Activated naive CD8-positive, alpha-beta T cell treated with anti-CD3 and anti-CD28 coated beads, Interleukin-2, amount 50 U/mL, for 24 hours (primary cell): Measurements from ENCODE around the gene SART3.

Experiments
- ATAC-seq: fragments of 150-1000 bp; cut with Tn5 transposase; one replicate; pipeline ENCODE4 v1.10.0; 2021
- DNase-seq: peaks from one replicate; pipeline ENCODE4 v3.0.0; 2021
- H3K27ac Mint-ChIP-seq: one replicate; pipeline ENCODE4 v1.8.0; 2021; ENCODE audit warnings: mild to moderate bottlenecking, mixed read lengths
- H3K27me3 Mint-ChIP-seq: one replicate; pipeline ENCODE4 v1.8.0; 2021; ENCODE audit warnings: mixed read lengths
- H3K36me3 Mint-ChIP-seq: one replicate; pipeline ENCODE4 v1.8.0; 2021; ENCODE audit warnings: low read depth, mixed read lengths
- H3K4me1 Mint-ChIP-seq: one replicate; pipeline ENCODE4 v1.8.0; 2021; ENCODE audit warnings: mixed read lengths
- H3K4me3 Mint-ChIP-seq: one replicate; pipeline ENCODE4 v1.8.0; 2021; ENCODE audit warnings: mild to moderate bottlenecking, moderate library complexity, mixed read lengths
- H3K9me3 Mint-ChIP-seq: one replicate; pipeline ENCODE4 v1.8.0; 2021; ENCODE audit warnings: mixed read lengths

Gene SART3

DNA sequence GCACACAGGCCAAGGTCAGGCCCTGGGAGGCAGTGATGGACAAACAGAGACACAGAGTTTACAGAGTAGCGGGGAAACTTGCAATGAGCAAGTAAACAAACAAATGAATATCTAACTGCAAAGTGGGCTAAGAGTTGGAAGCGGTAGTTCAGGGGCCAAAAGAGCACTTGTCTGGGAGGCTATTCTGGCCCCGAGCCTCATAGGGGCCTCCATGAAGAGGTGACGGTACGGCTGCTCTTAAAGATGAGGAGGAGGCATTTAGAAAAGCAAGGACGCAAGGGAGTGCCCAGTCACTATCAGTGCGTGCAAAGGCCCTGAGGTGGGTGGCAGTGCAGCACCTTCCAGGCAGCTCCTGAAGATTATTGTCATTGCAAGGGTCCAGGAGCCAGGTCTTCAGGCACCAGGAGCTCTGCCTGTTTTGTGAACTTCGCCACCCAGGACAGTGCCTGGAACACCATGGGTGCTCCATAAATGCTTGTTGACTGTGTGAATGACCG is 41.3 kb upstream of the SART3 start:
- H3K4me1 Mint-ChIP-seq: peaks cover 3% of the 10 kb centered on the region
- no peak overlapping the region for H3K4me3 Mint-ChIP-seq
- peaks cover 4% of the 10 kb centered on the region for H3K9me3 Mint-ChIP-seq
- H3K36me3 Mint-ChIP-seq: peaks cover 2% of the 10 kb centered on the region
- DNase-seq: no peak
- no peak overlapping the region for H3K27ac Mint-ChIP-seq
- peaks cover 3% of the 10 kb centered on the region for H3K27me3 Mint-ChIP-seq
- ATAC-seq: no peak

DNA sequence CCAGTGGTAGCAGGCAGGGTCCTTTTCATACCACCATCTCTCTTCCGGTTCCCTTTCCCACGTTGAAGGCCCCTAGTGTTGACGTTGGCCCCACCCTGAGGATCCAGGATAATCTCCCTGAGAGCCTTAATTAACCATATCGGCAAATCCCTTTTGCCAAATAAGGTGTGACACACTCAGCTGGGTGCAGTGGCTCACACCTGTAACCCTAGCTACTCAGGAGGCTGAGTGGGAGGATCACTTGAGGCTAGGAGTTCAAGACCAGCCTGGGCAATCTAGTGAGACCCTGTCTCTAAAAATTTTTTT is 39.7 kb upstream of the SART3 start:
- H3K36me3 Mint-ChIP-seq: no peaks in the 10 kb centered on the region
- no peak for ATAC-seq
- no peak for DNase-seq
- H3K27ac Mint-ChIP-seq: no peak overlapping the region
- peaks cover 4% of the 10 kb centered on the region for H3K9me3 Mint-ChIP-seq
- H3K4me3 Mint-ChIP-seq: no peak overlapping the region
- peaks cover 3% of the 10 kb centered on the region for H3K27me3 Mint-ChIP-seq
- peaks cover 3% of the 10 kb centered on the region for H3K4me1 Mint-ChIP-seq

DNA sequence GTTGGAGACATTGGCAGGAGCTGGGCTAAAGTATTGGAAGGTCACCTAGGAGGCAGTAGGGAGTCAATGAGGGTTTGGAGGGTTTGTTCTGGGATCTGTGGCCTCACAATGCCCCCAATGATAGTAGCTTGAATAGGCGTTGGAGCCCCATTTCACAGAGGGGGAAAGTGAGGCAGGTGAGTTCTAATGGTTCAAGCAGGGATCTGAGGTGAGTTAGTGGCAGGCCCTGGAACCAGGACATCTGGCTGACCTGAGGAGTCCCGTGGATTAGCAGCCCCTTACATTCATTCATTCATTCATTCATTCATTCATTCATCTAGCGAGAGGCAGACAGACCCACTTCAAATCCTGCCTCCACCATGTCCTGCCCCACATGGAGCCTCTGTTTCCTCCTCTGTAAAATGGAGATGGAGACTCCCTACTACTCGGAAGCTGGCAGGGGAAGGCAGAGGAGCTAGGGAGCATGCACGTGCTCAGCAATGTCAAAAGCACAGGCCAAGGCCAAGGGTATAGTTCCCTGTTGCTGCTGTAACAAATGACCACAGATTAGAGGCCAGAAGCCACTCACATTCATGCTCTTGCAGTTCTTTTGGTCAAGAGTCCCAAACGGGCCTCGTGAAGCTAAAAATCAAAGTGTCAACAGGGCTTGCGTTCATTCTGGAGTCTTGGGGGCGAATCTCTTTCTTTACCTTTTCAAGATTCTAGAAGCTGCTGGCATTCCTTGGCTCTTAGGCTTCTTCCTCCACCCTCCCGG is 39.2 kb upstream of the SART3 start:
- no peaks in the 10 kb centered on the region for H3K9me3 Mint-ChIP-seq
- no peak overlapping the region for H3K27ac Mint-ChIP-seq
- no peaks in the 10 kb centered on the region for H3K4me1 Mint-ChIP-seq
- no peak for DNase-seq
- H3K36me3 Mint-ChIP-seq: no peaks in the 10 kb centered on the region
- H3K27me3 Mint-ChIP-seq: no peaks in the 10 kb centered on the region
- H3K4me3 Mint-ChIP-seq: no peak overlapping the region
- no peak for ATAC-seq

DNA sequence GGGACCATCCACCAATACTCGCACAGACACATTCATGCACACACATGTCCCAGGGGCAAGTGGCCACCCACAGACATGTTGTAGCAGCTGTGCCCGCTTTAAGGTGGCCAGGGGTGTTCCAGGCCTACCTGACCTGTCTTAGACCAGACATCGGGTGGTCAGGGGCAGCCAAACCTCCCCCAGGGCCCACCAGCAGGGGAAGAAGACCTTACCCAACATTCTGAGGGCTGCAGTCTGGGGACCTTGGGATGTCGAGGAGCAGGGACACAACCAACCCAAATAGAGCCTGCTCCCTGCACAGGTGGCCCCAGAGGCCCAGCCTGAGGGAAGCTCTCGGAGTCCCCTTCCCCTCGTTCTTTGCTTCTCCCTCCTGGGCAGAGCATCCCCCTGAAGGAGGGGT is 38.6 kb upstream of the SART3 start:
- no peaks in the 10 kb centered on the region for H3K9me3 Mint-ChIP-seq
- no peak for ATAC-seq

DNA sequence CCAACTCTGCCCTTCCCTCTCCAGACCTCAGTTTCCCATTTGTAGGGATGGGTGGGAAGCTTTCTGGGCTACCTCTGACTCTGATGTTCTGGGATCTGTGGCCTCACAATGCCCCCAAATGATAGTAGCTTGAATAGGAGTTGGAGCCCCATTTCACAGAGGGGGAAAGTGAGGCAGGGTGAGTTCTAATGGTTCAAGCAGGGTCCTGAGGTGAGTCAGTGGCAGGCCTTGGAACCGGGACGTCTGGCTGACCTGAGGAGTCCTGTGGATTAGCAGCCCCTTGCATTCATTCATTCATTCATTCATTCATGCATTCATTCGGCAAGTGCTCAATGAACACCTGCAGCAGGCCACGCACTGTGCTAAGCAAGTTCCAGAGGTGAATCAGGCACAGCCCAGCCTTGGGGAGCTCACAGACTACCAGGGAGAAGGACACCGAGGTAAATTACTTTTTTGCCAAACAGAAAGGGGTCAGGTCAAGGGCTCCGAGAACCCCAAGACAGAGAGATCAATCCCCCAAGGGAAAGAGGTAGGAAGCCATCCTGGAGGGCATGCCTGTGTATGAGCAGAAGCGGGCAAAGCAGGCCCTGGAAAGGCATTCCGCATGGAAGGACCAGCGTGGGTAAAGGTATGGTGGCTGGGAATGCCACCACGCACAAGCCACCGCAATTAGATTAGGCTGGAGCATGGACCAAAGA is 37.7 kb upstream of the SART3 start:
- Mint-ChIP-seq H3K36me3 (no peaks in the 10 kb centered on the region), H3K27ac (no peak overlapping the region), H3K27me3 (no peaks in the 10 kb centered on the region), H3K4me1 (no peaks in the 10 kb centered on the region), H3K4me3 (no peak overlapping the region), H3K9me3 (no peaks in the 10 kb centered on the region)
- DNase-seq (no peak), ATAC-seq (no peak)

More for the DNA sequence above, 38.6 kb upstream of the SART3 start:
- Mint-ChIP-seq H3K27ac (no peak overlapping the region), H3K4me3 (no peak overlapping the region), H3K27me3 (no peaks in the 10 kb centered on the region), H3K4me1 (no peaks in the 10 kb centered on the region), H3K36me3 (no peaks in the 10 kb centered on the region)
- no peak for DNase-seq

DNA sequence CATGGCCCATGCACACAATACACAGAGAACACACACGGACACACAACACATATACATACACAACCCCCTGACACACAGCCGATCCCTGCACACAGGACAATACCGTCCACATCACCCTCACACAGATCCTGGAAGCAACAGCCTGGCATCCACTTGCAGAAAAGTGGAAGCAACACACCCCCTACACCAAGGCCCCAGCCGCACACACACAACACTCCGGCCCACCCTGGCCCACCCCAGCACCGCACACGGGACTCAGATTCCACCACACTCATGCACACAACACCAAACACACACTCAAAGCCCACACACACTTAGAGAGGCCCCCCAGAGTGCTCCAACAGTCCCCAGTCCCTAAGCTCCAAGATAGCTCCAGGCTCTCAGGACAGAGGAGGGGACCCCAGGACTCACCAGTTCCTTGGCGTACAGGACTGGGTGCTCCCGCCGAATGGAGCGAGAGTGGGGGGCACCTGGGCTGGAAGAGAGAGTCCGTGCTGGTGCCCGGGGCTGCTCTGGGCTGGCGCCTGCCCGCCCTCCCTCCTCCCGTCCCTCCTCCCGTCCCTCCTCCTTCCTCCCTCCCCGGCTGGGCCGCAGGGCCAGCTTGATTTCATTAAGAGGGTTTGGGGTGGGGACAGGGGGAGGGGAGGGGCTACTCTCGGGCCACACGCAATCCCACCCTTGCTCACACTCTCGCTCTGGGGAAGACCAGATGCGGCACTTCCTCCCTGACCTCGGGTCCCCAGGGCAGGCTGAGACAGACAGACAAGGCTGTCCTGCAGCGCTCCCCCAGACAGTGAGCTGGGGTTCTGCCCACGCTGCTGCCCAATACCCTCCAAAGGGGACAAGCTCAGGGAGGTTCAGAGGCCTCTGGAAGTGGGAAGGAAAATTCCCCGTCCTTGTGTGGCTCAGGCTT is 36.8 kb upstream of the SART3 start, which contains the start of gene TMEM119:
Gene TMEM119 (minus strand): TSS at position 526 of the 913 bp plus-strand sequence. CDS start 5,701 bp downstream, outside the sequence.
- DNase-seq: no peak
- no peaks in the 10 kb centered on the region for H3K27me3 Mint-ChIP-seq
- no peaks in the 10 kb centered on the region for H3K9me3 Mint-ChIP-seq
- H3K27ac Mint-ChIP-seq: no peak within 1 kb of the TSS
- no peaks in the 10 kb centered on the region for H3K4me1 Mint-ChIP-seq
- H3K4me3 Mint-ChIP-seq: no peak within 1 kb of the TSS
- no peaks in the 10 kb centered on the region for H3K36me3 Mint-ChIP-seq
- no peak for ATAC-seq

DNA sequence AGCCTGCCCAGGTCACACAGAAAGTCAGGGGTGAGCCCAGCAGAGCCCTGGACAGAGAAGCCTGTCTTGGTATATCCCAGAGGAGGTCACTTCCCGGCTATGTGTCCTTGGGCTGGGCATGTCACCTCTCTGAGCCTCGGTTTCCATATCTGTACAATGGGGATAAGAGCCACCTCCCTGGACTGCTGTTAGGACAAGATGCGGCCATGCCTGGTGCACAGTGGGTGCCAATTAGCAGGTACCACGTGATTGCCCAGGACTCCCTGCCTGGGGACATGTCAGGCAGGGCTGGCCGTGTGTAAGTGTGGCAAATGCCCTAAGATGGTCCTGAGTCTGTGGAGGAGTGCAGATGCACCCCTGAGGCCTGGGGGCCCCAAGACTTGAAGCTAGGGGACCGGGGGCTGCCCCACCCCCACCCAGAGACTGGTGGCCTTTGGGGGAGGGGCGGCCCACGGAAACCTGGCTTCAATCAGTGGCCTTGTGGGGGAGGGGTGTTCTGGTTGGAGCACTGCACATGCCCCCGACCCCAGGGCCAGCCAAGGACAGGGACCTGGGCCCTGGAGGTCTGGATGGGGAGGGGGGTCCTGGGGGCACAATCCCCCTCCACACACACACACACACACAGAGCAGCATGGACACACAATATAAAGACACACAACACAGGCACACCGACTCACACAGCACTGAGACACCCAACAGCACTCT is 36.0 kb upstream of the SART3 start:
- no peak for DNase-seq
- no peak for ATAC-seq
- Mint-ChIP-seq H3K9me3 (no peaks in the 10 kb centered on the region), H3K4me3 (no peak overlapping the region), H3K27me3 (no peaks in the 10 kb centered on the region), H3K4me1 (no peaks in the 10 kb centered on the region), H3K27ac (no peak overlapping the region), H3K36me3 (no peaks in the 10 kb centered on the region)

DNA sequence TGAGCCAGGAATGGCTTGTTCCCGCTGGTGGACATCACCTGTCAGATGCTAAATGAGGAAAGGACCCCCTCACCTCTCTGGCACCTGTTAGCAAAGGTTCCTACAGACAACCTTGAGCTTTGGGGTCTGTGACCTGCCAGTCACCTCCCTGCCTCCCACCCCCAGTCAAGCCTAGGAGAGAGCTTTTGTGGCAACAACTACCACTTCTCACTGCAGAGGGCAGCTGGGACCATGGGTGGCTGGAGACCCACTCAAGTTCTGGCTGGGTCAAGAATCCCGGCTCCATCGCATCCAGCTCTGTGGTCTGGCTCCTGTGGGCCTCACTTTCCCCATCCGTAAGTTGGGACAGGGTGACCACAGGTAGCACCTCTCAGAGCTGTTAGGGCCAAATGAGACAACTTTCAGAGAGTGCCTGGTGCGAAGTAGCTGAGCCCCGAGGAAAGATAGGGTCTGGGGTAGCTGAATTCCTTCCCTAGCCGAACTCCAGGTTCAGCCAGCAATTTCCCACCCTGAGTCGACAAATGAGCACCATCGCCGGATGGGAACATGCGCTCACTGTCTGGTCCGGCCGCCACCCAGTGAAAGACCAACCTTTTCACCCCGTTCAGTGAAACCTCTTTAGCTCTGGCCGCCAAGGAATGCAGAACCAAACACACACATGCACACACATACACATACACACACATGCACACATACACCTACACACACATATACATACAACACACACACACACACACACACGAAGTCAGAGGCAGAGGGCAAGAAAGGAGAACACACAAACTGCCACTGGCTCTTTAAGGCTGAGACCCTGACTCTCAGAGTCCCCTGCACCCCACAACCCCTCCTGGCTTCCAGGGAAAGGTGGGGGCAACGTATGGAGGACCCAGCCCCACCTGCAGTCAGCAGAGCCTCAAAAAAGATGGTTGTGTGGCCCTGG is 35.0 kb upstream of the SART3 start:
- Mint-ChIP-seq H3K36me3 (no peaks in the 10 kb centered on the region), H3K9me3 (no peaks in the 10 kb centered on the region), H3K4me1 (no peaks in the 10 kb centered on the region), H3K4me3 (no peak overlapping the region), H3K27ac (no peak overlapping the region), H3K27me3 (no peaks in the 10 kb centered on the region)
- ATAC-seq: no peak
- DNase-seq: no peak

DNA sequence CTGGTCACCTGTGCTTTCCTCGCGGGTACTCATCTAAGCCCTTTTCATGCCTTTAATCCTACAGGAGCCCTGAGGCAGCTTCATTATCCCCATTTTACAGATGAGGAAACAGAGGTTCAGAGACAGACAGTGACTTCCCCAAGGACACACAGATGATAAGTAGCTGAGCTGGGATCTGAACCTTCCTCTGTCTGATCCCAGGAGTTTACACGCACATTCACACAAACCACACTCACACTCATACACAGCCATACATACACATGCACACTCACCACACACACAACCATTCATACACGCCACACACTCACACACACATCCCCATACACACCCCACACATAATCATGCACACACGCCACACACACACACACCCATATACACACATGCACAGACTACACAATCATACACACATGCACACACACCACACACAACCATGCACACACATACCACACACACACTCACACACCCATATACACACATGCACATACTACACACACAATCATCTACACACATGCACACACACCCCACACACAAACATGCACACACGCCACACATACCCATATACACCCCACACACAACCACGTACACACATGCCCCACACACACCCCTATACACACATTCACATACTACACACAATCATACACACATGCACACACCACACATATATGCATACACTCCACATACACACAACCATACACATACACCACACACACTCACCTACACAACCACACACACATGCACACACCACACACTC is 34.2 kb upstream of the SART3 start:
- Mint-ChIP-seq H3K27me3 (no peaks in the 10 kb centered on the region), H3K4me3 (no peak overlapping the region), H3K9me3 (no peaks in the 10 kb centered on the region), H3K27ac (no peak overlapping the region), H3K36me3 (no peaks in the 10 kb centered on the region), H3K4me1 (no peaks in the 10 kb centered on the region)
- ATAC-seq: no peak
- no peak for DNase-seq

DNA sequence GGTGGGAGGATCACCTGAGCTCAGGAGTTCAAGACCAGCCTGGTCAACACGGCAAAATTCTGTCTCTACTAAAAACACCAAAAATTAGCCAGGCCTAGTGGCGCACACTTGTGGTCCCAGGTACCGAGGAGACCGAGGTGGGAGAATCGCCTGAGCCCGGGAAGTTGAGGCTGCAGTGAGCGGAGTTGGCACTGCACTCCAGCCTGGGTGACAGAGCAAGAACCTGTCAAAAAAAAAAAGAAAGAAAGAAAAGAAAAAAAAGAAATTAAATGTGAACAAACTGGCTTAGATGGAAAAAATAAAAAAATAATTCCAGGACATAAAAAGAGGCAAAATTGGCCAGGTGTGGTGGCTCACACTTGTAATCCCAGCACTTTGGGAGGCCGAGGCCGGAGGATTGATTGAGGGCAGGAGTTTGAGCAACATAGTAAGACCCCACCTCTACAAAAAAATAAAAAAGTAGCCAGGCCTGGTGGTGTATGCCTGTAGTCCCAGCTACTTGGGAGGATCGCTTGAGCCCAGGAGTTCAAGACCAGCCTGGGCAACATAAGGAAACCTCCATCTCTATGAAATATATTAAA is 33.4 kb upstream of the SART3 start:
- Mint-ChIP-seq H3K4me3 (no peak overlapping the region), H3K4me1 (no peaks in the 10 kb centered on the region), H3K9me3 (no peaks in the 10 kb centered on the region), H3K27me3 (no peaks in the 10 kb centered on the region), H3K27ac (no peak overlapping the region), H3K36me3 (no peaks in the 10 kb centered on the region)
- ATAC-seq (no peak), DNase-seq (no peak)

DNA sequence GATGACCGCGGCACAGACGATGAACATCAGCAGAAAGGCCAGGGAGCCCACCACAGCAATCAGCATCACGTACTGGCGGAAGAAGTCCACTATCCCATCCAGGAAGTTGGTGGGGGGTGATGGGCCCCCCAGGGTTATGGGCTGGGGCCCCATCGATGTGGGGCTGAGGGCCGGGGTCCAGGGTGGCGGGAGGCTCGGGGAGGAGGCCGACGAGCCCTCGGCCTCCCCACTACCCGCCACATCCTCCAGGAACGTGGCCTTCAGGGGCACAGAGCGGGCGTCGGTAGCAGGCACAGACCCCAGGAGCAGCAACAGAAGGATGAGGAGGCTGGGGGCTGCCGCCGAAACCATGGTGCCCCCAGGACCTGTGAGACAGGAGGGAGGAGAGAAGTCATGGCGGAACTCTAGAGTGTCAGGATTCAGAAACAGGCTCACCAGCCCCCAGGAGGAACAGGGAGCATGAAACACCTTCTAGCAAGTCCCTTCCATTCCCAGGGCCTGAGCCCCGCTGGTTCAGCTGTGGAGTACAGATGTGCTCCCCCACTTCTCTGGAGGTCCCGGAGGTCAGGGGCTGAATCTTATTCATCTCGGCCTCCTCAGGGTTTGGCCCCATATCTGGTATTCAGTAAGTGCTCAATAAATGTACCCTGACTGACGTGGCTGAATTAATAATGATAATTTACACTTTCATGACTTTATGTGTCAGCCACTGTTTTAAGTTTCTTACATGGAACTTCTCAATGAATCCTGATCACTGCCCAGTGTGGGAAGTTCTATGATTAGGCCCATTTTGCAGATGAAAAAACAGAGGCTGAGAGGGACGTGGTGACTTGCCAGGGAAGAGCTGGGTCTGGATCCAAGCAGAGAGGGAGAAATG is 31.3 kb upstream of the SART3 start:
- no peak overlapping the region for H3K4me3 Mint-ChIP-seq
- no peaks in the 10 kb centered on the region for H3K4me1 Mint-ChIP-seq
- no peak overlapping the region for H3K27ac Mint-ChIP-seq
- ATAC-seq: no peak
- DNase-seq: no peak
- no peaks in the 10 kb centered on the region for H3K27me3 Mint-ChIP-seq
- no peaks in the 10 kb centered on the region for H3K36me3 Mint-ChIP-seq
- H3K9me3 Mint-ChIP-seq: no peaks in the 10 kb centered on the region
